PC-9 (cell line): Measurements from ENCODE around the gene WDR37. TPM values are rescaled to one million over a fixed set of nuclear protein-coding genes. Genes with fewer than 3 reads are reported as not detected.

Experiments used
- BruUV-seq: library from RNA; stranded (reverse); fragments of 400-500 nt; replicated peaks from 2 replicates; lab custom pipeline; 2021; lab: Mats Ljungman, UMichigan
- CTCF ChIA-PET: fragments of 300-600 bp; sonication (Branson Sonifier 250); formaldehyde crosslinking; loops from one replicate; lab custom pipeline; 2022; ENCODE audit warnings: antibody characterized with exemption; lab: Charles Lee
- POLR2A ChIA-PET: fragments of 300-600 bp; sonication (Branson Sonifier 250); formaldehyde crosslinking; loops from one replicate; lab custom pipeline; 2022; ENCODE audit warnings: antibody characterized with exemption; ENCODE audit not compliant: unreplicated experiment; lab: Charles Lee
- DNase-seq, 2 experiments: peaks; one replicate each; pipeline versions ENCODE4 v3.0.0 to v3.0.0-alpha.2; 2015 to 2022; ENCODE audit warnings: mixed read lengths in 1 of 2
- H2AFZ ChIP-seq: fragments of 200-600 bp; sonication (generic); 2 replicates; pipeline ENCODE4 v1.8.1; 2017; ENCODE audit warnings: antibody characterized with exemption
- H3F3A ChIP-seq: fragments of 200-600 bp; sonication (generic); 2 replicates; pipeline ENCODE4 v1.8.1; 2017; ENCODE audit warnings: antibody characterized with exemption, mild to moderate bottlenecking, low read depth; ENCODE audit not compliant: insufficient read depth
- H3K27ac ChIP-seq: fragments of 200-600 bp; sonication (generic); 2 replicates; pipeline ENCODE4 v1.6.1; 2016; ENCODE audit warnings: mixed run types
- H3K27me3 ChIP-seq: fragments of 200-600 bp; sonication (generic); 2 replicates; pipeline ENCODE4 v1.6.1; 2016; ENCODE audit warnings: low read depth, mixed run types; ENCODE audit not compliant: insufficient read depth
- H3K36me3 ChIP-seq: fragments of 200-600 bp; sonication (generic); 2 replicates; pipeline ENCODE4 v1.6.1; 2016; ENCODE audit warnings: low read depth, mixed run types
- H3K4me1 ChIP-seq: fragments of 200-600 bp; sonication (generic); replicated peaks from 2 replicates; pipeline ENCODE4 v1.6.1; 2016; ENCODE audit warnings: mixed run types; ENCODE audit not compliant: insufficient read depth
- H3K4me2 ChIP-seq: fragments of 200-600 bp; sonication (generic); 2 replicates; pipeline ENCODE4 v1.6.1; 2017; ENCODE audit warnings: mixed run types
- H3K4me3 ChIP-seq: fragments of 200-600 bp; sonication (generic); 2 replicates; pipeline ENCODE4 v1.6.1; 2016; ENCODE audit warnings: mixed run types
- H3K79me2 ChIP-seq: fragments of 200-600 bp; sonication (generic); 2 replicates; pipeline ENCODE4 v1.6.1; 2017; ENCODE audit warnings: low read depth, mixed run types
- H3K9me2 ChIP-seq: fragments of 200-600 bp; sonication (generic); 2 replicates; pipeline ENCODE4 v1.8.1; 2017; ENCODE audit warnings: mild to moderate bottlenecking; ENCODE audit not compliant: insufficient read depth
- H3K9me3 ChIP-seq: fragments of 200-600 bp; sonication (generic); 2 replicates; pipeline ENCODE4 v1.8.1; 2016; ENCODE audit warnings: low read depth; ENCODE audit not compliant: insufficient read depth
- H4K20me1 ChIP-seq: fragments of 200-600 bp; sonication (generic); 2 replicates; pipeline ENCODE4 v1.8.1; 2017; ENCODE audit not compliant: insufficient read depth
- CTCF ChIP-seq: fragments of 200-600 bp; sonication (generic); conservative IDR thresholded peaks from 2 replicates; pipeline ENCODE4 v1.6.1; 2017; ENCODE audit warnings: mixed run types, antibody characterized with exemption, mild to moderate bottlenecking, moderate library complexity
- EZH2 ChIP-seq: fragments of 200-600 bp; sonication (generic); IDR thresholded peaks from 2 replicates; pipeline ENCODE4 v1.8.0; 2017; ENCODE audit warnings: antibody characterized with exemption, low read depth
- intact Hi-C: fragments of 100-400 bp; cut with micrococcal nuclease; formaldehyde crosslinking; loops from one replicate; pipeline ENCODE4 v1.10.0; 2022; ENCODE audit not compliant: unreplicated experiment
- total RNA-seq: library from RNA; stranded (reverse); gene quantifications from 2 replicates; pipeline ENCODE4 v1.2.3, GENCODE V29; 2021

Gene WDR37
- total RNA-seq, 1 experiment from 2014 or later = 12.3 TPM

- intact Hi-C loops = no loop called here
- POLR2A ChIA-PET = no interaction called here
- peaks cover 11% of the 10 kb centered on the region; the same call in 1 of the 2 replicates for H4K20me1 ChIP-seq
- H3K4me1 ChIP-seq = peaks cover 35% of the 10 kb centered on the region
- peaks cover 18% of the 10 kb centered on the region for H3F3A ChIP-seq
- peak overlapping the region; percentile 89 for H3K4me2 ChIP-seq
- H3K9me2 ChIP-seq = no peaks in the 10 kb centered on the region
- no peak overlapping the region for H2AFZ ChIP-seq
- CTCF ChIA-PET = no interaction called here
- H3K27ac ChIP-seq = no peak overlapping the region
- DNase-seq = no peak
- peaks cover 88% of the 10 kb centered on the region for H3K79me2 ChIP-seq
- peak overlapping the region; percentile 96; the same call in 1 of the 2 replicates for H3K4me3 ChIP-seq
- TF ChIP-seq EZH2 (no peak), CTCF (no peak)
- no peaks in the 10 kb centered on the region for H3K9me3 ChIP-seq
- no peaks in the 10 kb centered on the region for H3K27me3 ChIP-seq
- no TSS peak for BruUV-seq
- no peaks in the 10 kb centered on the region for H3K36me3 ChIP-seq
Observed at GRCh38 chr10:1054684-1055083, 1.5 kb upstream of the WDR37 start.

DNA sequence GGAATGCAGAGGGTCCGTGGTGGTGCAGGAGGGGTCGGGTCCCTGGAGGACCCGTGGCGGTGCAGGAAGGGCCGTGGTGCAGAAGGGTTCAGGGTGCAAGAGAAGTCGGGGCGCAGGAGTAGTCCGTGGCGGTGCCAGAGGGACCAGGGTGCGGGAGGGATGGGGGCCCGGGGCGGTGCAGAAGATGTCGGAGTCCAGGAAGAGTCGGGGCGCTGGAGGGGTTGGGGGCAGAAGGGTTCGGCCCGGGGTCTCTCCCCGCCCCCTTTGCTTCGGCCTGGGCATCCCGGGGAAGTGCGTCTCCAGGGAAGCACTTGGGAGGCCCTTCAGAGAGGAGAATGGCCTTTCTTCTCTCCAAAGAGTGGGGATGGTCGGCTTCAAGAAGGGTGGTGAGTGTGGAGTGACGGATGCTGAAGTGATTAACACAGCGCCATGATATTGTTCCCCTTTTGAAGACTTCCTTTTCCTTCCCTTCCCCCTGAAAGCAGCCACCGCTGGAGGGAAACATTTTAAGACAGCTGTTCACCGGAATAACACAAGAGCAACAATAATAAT, 997 bp downstream of the WDR37 start:
- DNase-seq = no peak
- peaks cover 6% of the 10 kb centered on the region; the same call in 1 of the 2 replicates for H4K20me1 ChIP-seq
- POLR2A ChIA-PET = no interaction called here
- peak overlapping the region; percentile 89 for H3K4me2 ChIP-seq
- H3K4me3 ChIP-seq = peak overlapping the region; percentile 96
- H3K9me3 ChIP-seq = no peaks in the 10 kb centered on the region
- intact Hi-C loops = no loop called here
- H3F3A ChIP-seq = peaks cover 11% of the 10 kb centered on the region; the same call in 1 of the 2 replicates
- no peaks in the 10 kb centered on the region for H3K9me2 ChIP-seq
- H3K4me1 ChIP-seq = peaks cover 19% of the 10 kb centered on the region
- no peaks in the 10 kb centered on the region for H3K36me3 ChIP-seq
- H3K79me2 ChIP-seq = peaks cover 83% of the 10 kb centered on the region
- no TSS peak for BruUV-seq
- TF ChIP-seq EZH2 (no peak), CTCF (no peak)
- H3K27me3 ChIP-seq = no peaks in the 10 kb centered on the region
- peak overlapping the region; percentile 87 for H2AFZ ChIP-seq
- no peak overlapping the region for H3K27ac ChIP-seq
- CTCF ChIA-PET = no interaction called here

DNA sequence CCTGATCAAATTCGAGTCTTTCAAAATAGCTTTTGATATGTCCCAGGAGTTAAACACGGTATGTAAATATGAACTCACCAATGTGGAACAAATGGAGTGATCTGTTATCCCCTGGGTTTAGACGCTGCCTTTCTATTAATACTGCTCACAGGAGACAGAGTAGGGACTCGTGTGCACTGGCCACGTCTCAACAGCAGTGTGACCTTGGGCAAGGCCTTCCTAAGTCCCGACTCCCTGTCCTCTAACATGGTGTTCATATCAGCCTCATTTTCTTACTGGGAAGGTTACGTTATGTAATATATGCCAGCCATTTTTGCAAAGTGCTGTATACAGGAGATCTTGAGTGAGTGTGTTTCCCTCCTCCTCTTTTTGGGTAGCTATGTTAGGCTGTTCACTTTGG, 1.8 kb downstream of the WDR37 start:
- Histone ChIP-seq H3K9me3 (no peaks in the 10 kb centered on the region), H3K4me2 (peak overlapping the region; percentile 89), H3K4me3 (peak overlapping the region; percentile 96; the same call in 1 of the 2 replicates), H4K20me1 (peaks cover 6% of the 10 kb centered on the region; the same call in 1 of the 2 replicates), H3K36me3 (no peaks in the 10 kb centered on the region), H2AFZ (no peak overlapping the region), H3F3A (peaks cover 11% of the 10 kb centered on the region; the same call in 1 of the 2 replicates), H3K9me2 (no peaks in the 10 kb centered on the region), H3K27ac (no peak overlapping the region), H3K27me3 (no peaks in the 10 kb centered on the region), H3K4me1 (peaks cover 19% of the 10 kb centered on the region), H3K79me2 (peaks cover 76% of the 10 kb centered on the region)
- no peak for DNase-seq
- BruUV-seq = TSS peak; percentile 37
- TF ChIP-seq CTCF (no peak), EZH2 (no peak)
- intact Hi-C loops = no loop called here
- ChIA-PET POLR2A (no interaction called here), CTCF (no interaction called here)
